Transverse colon (tissue), 4 donors: ENCODE data around the gene EEF1AKMT2. TPM values are rescaled to one million over a fixed set of nuclear protein-coding genes. Genes with fewer than 3 reads are reported as not detected.

Source experiments
- DNase-seq: peaks from one replicate; pipeline ENCODE4 v3.0.0-alpha.2; 2019
- H3K27ac ChIP-seq, 4 donors: fragments of 200-600 bp; sonication (generic); 2 replicates each; pipeline ENCODE4 v1.5.1; 2016 to 2018; ENCODE audit warnings: inconsistent platforms in 4 of 4
- H3K27me3 ChIP-seq: fragments of 200-600 bp; sonication (generic); 2 replicates; pipeline ENCODE4 v1.5.1; 2017; ENCODE audit warnings: inconsistent platforms
- H3K36me3 ChIP-seq, 4 donors: fragments of 200-600 bp; sonication (generic); 2 replicates each; pipeline ENCODE4 v1.5.1; 2017 to 2019; ENCODE audit warnings: inconsistent platforms in 4 of 4
- H3K4me1 ChIP-seq, 4 donors: fragments of 200-600 bp; sonication (generic); 2 replicates each; pipeline ENCODE4 v1.5.1; 2017 to 2020; ENCODE audit warnings: inconsistent platforms in 4 of 4
- H3K4me3 ChIP-seq, 4 donors: fragments of 200-600 bp; sonication (generic); 1 replicate in 1 of 4; 2 replicates in 3 of 4; pipeline versions ENCODE4 v1.5.1 to v1.6.1; 2017 to 2019; ENCODE audit warnings: inconsistent platforms in 4 of 4
- H3K9me3 ChIP-seq, 2 donors: fragments of 200-600 bp; sonication (generic); 2 replicates each; pipeline ENCODE4 v1.5.1; 2017 to 2019; ENCODE audit warnings: inconsistent platforms in 2 of 2
- EP300 ChIP-seq: sonication (generic); formaldehyde crosslinking; IDR thresholded peaks from one replicate; pipeline ENCODE4 v1.6.1; 2017; ENCODE audit warnings: antibody characterized with exemption, low read depth
- POLR2A ChIP-seq: fragments of 450-650 bp; IDR thresholded peaks from one replicate; pipeline ENCODE4 v1.6.1; 2016; ENCODE audit warnings: antibody characterized with exemption, mild to moderate bottlenecking, moderate library complexity
- POLR2AphosphoS5 ChIP-seq, 3 donors: sonication (generic); formaldehyde crosslinking; IDR thresholded peaks; one replicate each; pipeline ENCODE4 v1.6.1; 2016; ENCODE audit warnings: antibody characterized with exemption in 3 of 3
- WGBS, 2 donors: methylation state at CpG; one replicate each; pipeline ENCODE4 v1.1.5; 2018; ENCODE audit warnings: low coverage in 1 of 2; 5-methylcytosine and 5-hydroxymethylcytosine counted together
- in situ Hi-C, 4 donors: fragments of 200-750 bp; cut with MboI; loops; one replicate each; pipeline versions ENCODE4 v1.15.0 to v1.15.1; 2017; ENCODE audit warnings: low sequenced_read_pairs in 3 of 4, low pct_ligation_motif_present in 1 of 4, low pct_unique_long_range_greater_than_20kb in 1 of 4
- intact Hi-C: fragments of 100-400 bp; cut with DNase I; formaldehyde crosslinking; loops from one replicate; pipeline ENCODE4 v1.15.1; 2023; ENCODE audit warnings: low total_unique reads
- total RNA-seq, 4 donors: library from RNA; depleted of rRNA; stranded (reverse); fragments of >200 nt; gene quantifications; one replicate each; pipeline ENCODE4 v1.1.0, GENCODE V29; 2016
- TF ChIP-seq, protein P1 (sequence below), 5 experiments: fragments of 200-600 bp in 3 of 5; fragments of 450-650 bp in 2 of 5; sonication (generic) in 3 of 5; IDR thresholded peaks; 1 replicate in 2 of 5; 2 replicates in 3 of 5; pipeline ENCODE4 v1.5.1; 2016 to 2017; ENCODE audit warnings: antibody characterized with exemption in 5 of 5, inconsistent platforms in 3 of 5, mild to moderate bottlenecking in 2 of 5, moderate library complexity in 1 of 5

EEF1AKMT2 gene
- total RNA-seq, 4 donors from 2014 or later = 5.2 to 19.1 (median 10.6) TPM

GRCh38 chr10:124728071-124728829, 63.4 kb downstream of the EEF1AKMT2 start:
- Histone ChIP-seq H3K27me3 (no peaks in the 10 kb centered on the region), H3K27ac (peak overlapping the region; percentile 70 to 86 (median 79)), H3K36me3 (no peaks in the 10 kb centered on the region), H3K9me3 (no peaks in the 10 kb centered on the region), H3K4me1 (peaks cover 49 to 99% (median 73%) of the 10 kb centered on the region in 4 donors), H3K4me3 (no peak overlapping the region)
- TF ChIP-seq POLR2AphosphoS5 (IDR thresholded peaks at IDR 0.05) (peak in 1 of 3 donors; percentile 28), POLR2A (no peak), EP300 (no peak)
- TF ChIP-seq, protein P1, sequence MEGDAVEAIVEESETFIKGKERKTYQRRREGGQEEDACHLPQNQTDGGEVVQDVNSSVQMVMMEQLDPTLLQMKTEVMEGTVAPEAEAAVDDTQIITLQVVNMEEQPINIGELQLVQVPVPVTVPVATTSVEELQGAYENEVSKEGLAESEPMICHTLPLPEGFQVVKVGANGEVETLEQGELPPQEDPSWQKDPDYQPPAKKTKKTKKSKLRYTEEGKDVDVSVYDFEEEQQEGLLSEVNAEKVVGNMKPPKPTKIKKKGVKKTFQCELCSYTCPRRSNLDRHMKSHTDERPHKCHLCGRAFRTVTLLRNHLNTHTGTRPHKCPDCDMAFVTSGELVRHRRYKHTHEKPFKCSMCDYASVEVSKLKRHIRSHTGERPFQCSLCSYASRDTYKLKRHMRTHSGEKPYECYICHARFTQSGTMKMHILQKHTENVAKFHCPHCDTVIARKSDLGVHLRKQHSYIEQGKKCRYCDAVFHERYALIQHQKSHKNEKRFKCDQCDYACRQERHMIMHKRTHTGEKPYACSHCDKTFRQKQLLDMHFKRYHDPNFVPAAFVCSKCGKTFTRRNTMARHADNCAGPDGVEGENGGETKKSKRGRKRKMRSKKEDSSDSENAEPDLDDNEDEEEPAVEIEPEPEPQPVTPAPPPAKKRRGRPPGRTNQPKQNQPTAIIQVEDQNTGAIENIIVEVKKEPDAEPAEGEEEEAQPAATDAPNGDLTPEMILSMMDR (IDR thresholded peaks at IDR 0.05) = no peak
- intact Hi-C loops (no loop called here), in situ Hi-C loops (loop anchor here in 1 of 4 donors (25.0 kb wide), 1 partner anchor 91 kb away; no protein-coding TSS in a partner anchor)
- WGBS, 2 donors = 20 to 60% methylated on average over 1 to 14 of the region's 14 CpGs
- peak; percentile 39 for DNase-seq

GRCh38 chr10:124727361-124727960, 64.2 kb downstream of the EEF1AKMT2 start:
- TF ChIP-seq EP300 = no peak
- peak in 2 of 3 donors; percentile 21 to 30 for TF ChIP-seq POLR2AphosphoS5 (IDR thresholded peaks at IDR 0.05)
- 45 to 55% methylated on average over 3 to 6 of the region's 6 CpGs for WGBS, 2 donors
- H3K4me1 ChIP-seq = peaks cover 48 to 99% (median 73%) of the 10 kb centered on the region in 4 donors
- intact Hi-C loops (no loop called here), in situ Hi-C loops (loop anchor here in 1 of 4 donors (25.0 kb wide), 1 partner anchor 90 kb away; no protein-coding TSS in a partner anchor)
- no peak overlapping the region for H3K4me3 ChIP-seq
- no peaks in the 10 kb centered on the region for H3K9me3 ChIP-seq
- no peaks in the 10 kb centered on the region for H3K36me3 ChIP-seq
- H3K27ac ChIP-seq = peak overlapping the region; percentile 70 to 86 (median 79)
- peak; percentile 49 for DNase-seq
- no peaks in the 10 kb centered on the region for H3K27me3 ChIP-seq

DNA sequence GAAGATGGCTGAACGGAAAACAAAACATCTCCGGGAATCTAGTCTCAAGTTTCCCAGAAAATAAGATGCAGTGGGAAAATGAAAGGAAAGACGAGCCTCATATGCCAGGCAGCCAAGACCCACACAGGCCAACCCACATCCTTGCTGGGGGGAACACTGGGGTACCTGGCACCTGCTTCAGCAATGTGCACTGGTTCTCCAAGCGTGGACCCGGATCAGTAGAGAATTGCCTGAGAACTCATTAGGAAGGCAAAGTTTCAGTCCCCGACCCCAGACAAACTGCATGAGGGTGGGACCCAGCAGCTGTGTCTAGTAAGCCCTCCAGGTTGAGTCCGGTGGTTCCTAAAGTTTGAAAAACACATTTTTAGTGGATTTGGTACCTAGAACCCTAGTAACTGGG, 65.9 kb downstream of the EEF1AKMT2 start:
- in situ Hi-C loops (loop anchor here in 1 of 4 donors (25.0 kb wide), 1 partner anchor 88 kb away; no protein-coding TSS in a partner anchor), intact Hi-C loops (no loop called here)
- no peaks in the 10 kb centered on the region for H3K36me3 ChIP-seq
- 91% methylated on average over 7 of the region's 7 CpGs; no CpG with 5 or more reads in 1 of the 2 donors for WGBS, 2 donors
- H3K27me3 ChIP-seq = no peaks in the 10 kb centered on the region
- no peaks in the 10 kb centered on the region for H3K9me3 ChIP-seq
- TF ChIP-seq POLR2A (no peak), EP300 (no peak), POLR2AphosphoS5 (IDR thresholded peaks at IDR 0.05) (no peak)
- TF ChIP-seq, protein P1 (IDR thresholded peaks at IDR 0.05) = no peak
- H3K4me1 ChIP-seq = peaks cover 56 to 99% (median 78%) of the 10 kb centered on the region in 4 donors
- no peak overlapping the region for H3K4me3 ChIP-seq
- DNase-seq = no peak
- H3K27ac ChIP-seq = peak overlapping the region in 1 of 4 donors; percentile 86

GRCh38 chr10:124725171-124725631, 66.5 kb downstream of the EEF1AKMT2 start:
- Histone ChIP-seq H3K9me3 (no peaks in the 10 kb centered on the region), H3K36me3 (no peaks in the 10 kb centered on the region), H3K4me3 (no peak overlapping the region), H3K27me3 (no peaks in the 10 kb centered on the region), H3K27ac (peak overlapping the region; percentile 76 to 86 (median 80)), H3K4me1 (peaks cover 56 to 99% (median 80%) of the 10 kb centered on the region in 4 donors)
- 93% methylated on average over 9 of the region's 9 CpGs; no CpG with 5 or more reads in 1 of the 2 donors for WGBS, 2 donors
- in situ Hi-C loops (loop anchor here in 1 of 4 donors (25.0 kb wide), 1 partner anchor 88 kb away; no protein-coding TSS in a partner anchor), intact Hi-C loops (no loop called here)
- DNase-seq = no peak
- TF ChIP-seq POLR2A (no peak), EP300 (no peak), POLR2AphosphoS5 (IDR thresholded peaks at IDR 0.05) (no peak)
- TF ChIP-seq, protein P1 (IDR thresholded peaks at IDR 0.05) = no peak
